Measurements from ENCODE around the gene EPSTI1.
"Not testable (repeated sequence)": the region's sequence is repeated elsewhere in the genome, so short reads cannot be mapped to it uniquely, and the experiment has no call there.

The EPSTI1 gene, protein sequence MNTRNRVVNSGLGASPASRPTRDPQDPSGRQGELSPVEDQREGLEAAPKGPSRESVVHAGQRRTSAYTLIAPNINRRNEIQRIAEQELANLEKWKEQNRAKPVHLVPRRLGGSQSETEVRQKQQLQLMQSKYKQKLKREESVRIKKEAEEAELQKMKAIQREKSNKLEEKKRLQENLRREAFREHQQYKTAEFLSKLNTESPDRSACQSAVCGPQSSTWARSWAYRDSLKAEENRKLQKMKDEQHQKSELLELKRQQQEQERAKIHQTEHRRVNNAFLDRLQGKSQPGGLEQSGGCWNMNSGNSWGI

DNA sequence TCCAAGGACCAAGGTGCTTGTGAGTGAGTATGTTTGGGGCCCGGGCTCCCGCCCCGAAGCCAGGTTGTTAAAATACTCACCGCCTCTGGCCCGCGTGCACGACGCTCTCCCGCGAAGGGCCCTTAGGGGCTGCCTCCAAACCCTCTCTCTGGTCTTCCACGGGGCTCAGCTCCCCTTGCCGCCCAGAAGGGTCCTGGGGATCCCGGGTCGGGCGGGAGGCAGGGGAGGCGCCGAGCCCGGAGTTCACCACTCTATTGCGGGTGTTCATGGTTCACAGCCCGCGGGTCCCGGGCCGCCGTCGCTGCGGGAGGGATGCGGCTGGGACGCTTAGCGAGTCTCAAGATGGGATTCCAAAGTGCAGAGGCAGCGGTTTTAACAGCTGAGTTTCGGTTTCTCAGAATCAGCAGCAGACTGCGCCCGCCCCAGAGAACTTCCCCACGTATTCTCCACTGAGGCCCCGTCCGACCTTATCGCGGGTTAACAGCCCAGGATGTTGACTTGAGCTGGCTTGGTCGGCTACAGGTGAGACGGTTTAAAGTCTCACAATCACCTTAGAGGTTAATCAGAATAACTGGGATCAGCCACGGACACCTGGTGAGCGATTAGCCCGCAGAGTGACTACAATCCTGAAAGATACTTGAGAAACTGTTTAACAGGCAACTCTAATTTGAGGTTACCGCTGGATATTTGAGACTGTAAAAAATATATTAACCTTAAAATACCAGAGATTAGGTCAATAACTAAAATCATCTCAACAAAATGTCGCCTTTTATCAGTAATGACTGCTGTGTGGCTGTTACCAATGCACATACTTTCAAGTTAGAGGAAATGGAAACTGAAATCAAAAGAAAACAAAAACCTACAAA lies at the start of gene EPSTI1:
Gene EPSTI1 (minus strand): TSS at position 344 of the 866 bp plus-strand sequence. CDS start 76 bp downstream, at position 268.
- DNase-seq (ENCODE audit: low spot score): peak; percentile 76

DNA sequence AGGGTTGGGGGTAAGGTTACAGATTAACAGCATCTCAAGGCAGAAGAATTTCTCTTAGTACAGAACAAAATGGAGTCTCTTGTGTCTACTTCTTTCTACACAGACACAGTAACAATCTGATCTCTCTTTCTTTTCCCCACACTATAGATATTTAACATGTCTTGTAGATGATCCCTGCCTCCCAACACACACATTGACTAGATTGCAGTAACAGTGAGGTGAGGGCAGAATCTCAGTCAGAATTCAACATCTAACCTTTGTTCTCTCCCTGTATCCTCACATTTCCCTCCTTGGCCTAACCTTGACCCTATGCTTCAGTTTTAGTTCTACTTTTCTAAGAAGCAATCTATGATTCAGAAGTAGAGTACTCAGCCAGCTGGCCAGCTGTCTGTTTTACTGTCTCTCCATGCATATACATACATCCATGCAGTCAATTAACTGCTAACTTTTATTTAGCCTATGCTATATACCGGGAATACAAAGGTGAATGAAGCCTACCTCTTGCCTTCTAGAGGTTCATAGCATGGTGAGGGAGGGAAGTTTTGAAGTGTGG lies 49.4 kb upstream of the EPSTI1 start:
- no peak for DNase-seq (ENCODE audit: low spot score)

DNA sequence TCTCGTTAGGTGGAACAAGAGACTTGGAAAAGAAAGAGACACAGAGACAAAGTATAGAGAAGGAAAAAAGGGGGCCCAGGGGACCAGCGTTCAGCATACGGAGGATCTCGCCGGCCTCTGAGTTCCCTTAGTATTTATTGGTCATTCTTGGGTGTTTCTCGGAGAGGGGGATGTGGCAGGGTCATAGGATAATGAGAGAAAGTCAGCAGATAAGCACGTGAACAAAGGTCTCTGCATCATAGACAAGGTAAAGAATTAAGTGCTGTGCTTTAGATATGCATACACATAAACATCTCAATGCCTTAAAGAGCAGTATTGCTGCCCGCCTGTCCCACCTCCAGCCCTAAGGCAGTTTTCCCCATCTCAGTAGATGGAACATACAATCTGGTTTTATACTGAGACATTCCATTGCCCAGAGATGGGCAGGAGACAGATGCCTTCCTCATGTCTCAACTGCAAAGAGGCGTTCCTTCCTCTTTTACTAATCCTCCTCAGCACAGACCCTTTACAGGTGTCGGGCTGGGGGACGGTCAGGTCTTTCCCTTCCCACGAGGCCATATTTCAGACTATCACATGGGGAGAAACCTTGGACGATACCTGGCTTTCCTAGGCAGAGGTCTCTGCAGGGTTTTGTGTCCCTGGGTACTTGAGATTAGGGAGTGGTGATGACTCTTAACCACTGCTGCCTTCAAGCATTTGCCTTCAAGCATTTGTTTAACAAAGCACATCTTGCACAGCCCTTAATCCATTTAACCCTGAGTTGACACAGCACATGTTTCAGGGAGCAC lies 48.7 kb upstream of the EPSTI1 start:
- DNase-seq (ENCODE audit: low spot score): not testable (repeated sequence)

DNA sequence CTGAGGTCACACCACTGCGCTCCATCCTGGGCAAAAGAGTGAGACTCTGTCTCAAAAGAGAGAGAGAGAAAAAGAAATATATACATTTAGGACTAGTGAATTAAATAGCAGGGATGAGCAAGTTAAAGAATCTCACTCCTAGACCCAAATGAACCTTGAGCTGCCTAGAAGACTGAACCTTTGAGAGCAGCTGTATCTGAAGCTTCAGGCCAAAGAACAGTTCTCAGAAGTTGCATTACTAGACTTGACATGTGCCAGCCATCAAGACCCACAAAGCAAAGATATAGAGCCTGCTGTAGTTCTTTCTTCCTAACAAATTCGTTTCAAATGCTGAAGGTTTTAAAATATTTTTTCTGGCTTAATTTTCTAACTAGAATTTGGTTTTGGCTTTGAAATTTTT lies 47.9 kb upstream of the EPSTI1 start:
- no peak for DNase-seq (ENCODE audit: low spot score)

DNA sequence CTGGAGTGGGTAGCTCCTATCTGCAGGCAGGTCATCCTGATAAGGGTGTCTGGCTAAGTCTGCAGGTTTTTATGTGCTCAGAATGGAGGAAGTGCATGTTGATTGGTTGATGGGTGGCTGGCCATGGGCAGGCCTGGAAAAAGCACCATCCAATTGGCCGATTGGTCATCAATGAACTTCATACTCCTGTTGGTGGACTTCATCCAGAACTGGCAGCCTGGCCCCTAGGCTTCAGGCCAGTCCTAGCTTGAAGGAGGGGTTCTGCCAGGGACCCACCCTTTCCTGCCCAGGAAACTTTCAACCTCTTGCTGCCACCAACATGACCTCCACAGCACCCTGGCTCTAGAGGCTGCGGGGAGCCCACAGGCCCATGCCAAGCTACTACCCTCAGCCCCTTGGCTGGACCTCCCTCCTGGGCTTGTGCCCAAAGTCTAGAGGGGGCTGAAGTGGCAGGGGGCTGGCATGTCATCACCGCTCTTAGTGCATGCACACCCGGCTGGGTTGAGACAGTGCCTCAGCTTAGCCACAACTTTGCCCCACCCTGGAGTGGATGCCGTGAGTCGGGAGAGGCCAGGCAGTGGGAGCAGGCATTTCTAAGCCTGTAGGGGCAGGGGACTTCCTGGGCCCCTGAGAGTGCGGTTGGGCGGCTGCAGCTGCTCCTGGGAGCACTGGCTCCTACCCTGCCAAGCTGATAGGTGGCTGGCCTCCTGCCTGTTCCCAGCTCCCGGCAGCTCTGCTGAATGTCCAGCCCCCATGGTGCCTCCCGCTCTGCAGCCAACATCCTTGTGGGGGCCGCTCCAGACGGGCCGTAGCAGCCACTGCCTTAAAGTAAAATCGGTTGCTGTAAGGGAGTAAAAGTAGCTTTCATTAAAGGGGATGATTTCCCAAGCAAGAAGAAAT lies 44.6 kb upstream of the EPSTI1 start:
- no peak for DNase-seq (ENCODE audit: low spot score)

DNA sequence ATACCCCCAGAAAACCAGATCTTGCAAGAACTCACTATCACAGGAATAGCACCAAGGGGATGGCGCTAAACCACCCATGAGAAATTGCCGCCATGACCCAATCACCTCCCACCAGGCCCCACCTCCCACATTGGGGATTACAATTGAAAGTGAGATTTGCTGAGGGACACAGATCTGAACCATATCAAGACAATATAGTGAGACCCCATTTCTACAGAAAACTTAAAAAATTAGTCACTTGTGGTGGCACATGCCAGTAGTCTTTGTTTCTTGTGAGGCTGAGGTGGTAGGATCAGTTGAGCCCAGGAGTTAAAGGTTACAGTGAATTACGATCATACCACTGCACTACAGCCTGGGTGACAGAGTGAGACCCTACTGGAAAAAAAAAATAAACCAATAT lies 41.0 kb upstream of the EPSTI1 start:
- DNase-seq (ENCODE audit: low spot score): no peak

DNA sequence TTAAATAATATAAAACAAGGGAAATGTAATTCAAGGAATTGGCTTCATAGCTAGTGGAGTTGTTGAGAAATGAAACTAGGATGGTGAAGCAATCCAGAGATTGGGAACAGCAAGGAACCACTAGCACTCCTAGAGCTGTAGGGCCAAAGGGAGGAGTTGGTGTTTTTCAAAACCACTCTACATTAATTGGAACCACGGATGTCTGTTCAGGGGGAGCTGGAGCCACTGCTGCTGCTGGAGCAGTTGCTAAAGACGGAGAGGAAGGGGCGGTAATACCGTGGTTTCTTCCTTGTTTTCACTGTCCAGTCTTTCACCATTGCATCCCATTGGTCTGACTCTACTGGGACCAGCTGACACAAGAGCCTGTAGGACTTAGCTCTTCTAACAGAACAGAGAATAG lies 39.8 kb upstream of the EPSTI1 start:
- DNase-seq (ENCODE audit: low spot score): no peak

DNA sequence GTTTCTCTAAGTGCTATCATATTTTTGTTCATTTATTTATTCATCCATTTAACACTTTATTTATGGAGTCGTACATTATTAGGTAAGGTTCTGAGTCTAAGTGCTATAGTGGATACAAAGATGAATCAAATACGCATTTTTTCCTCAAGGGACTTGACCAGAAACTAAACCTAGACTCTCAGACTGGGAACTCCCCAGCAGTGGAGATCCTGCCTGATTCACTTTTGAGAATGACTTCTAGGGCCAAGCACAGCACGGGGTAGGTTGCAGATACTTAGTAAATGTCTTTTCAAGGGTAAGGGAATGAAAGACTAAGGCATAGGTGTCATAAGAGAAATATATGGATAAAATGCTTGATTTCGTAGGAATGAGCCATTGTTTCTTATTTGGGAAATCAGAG lies 38.5 kb upstream of the EPSTI1 start:
- DNase-seq (ENCODE audit: low spot score): no peak

DNA sequence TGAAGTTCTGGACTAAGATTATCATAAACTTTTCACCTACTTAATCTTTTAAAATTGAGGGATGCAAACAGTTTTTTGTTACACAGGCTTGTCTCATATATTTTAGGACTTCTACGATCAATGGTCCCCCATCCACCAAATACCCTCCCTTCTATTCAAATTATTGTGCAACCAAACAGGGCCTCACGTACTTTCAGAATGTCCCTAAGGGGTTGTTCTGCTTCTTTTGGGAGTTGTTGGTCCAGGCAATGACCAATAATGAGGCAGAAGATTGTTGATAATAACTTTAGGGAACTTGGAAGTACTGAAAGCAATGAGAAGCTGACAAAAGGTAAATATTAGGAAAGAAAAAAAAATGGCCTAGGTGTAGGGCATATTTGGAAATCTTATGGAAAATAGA lies 34.2 kb upstream of the EPSTI1 start:
- no peak for DNase-seq (ENCODE audit: low spot score)

DNA sequence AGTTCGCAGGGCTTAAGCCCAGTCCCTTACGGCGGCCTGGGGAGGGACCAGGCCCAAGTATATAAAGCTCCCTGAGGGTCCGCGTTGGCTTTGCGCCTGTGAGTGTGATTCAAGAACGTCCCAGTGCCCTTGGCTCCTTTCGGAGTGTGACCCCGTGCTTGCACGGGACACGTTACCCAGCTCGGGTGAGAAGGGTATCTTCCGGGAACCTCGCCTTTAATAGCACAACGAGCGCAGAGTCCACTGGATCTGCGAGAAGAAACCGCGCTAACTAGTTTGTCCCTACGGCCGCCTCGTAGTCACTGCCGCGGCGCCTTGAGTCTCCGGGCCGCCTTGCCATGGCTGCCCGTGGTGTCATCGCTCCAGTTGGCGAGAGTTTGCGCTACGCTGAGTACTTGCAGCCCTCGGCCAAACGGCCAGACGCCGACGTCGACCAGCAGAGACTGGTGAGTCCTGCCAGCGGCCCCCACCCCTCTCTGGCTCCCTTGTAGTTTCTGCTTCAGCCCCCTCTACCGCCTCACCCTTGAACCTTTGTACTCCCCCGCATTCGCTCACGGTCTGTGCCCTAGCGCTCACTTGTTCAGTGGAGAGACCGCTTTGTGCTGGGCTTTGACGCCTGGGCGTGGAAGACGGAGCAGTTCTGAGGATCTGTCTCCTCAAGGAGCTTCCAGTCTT lies 31.4 kb upstream of the EPSTI1 start, which contains the start of gene DNAJC15:
Gene DNAJC15 (plus strand): TSS at position 298 of the 675 bp plus-strand sequence. CDS start 41 bp downstream, at position 339.
- DNase-seq (ENCODE audit: low spot score): peak; percentile 72

DNA sequence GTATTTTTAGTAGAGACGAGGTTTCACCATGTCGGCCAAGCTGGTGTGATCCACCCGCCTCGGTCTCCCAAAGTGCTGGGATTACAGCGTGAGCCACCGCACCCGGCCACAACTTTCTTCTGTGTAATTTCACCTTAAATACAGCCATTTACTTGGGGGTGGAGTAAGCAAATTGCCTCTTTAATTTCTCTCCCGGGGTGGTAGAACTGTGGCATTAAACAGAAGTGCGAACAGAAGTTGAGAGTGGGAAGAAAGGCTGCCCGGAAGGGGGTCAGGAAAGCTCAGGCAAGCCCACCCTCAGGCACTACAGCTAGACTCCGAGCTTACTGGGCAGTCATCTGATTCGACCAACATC lies 30.9 kb upstream of the EPSTI1 start:
- DNase-seq (ENCODE audit: low spot score): no peak

DNA sequence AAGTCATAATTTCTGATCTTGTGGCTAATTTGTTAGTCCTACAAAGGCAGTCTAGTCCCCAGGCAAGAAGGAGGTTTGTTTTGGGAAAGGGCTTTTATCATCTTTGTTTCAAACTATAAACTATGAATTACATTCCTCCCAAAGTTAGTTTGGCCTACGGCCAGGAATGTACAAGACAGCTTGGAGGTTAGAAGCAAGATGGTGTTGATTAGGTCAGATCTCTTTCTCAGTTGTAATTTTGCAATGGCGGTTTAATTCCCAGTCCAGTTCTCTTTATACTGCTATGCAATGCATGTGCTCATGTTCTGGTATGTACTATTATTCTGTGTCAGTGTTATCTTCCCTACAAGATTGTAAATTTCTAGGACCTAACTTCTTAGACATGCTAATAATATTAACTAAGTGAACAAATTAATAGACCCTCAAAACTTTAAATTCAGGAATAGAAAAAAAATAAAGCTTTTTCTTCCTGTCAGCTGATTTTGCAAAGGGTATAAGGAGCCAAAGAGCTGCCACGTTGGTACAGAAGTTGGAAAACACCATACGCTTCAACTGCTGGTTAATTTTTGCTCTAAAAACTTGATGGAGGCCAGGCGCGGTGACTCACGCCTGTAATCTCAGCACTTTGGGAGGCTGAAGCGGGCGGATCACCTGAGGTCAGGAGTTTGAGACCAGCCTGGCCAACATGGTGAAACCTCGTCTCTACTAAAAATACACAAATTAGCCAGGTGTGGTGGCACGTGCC lies 30.1 kb upstream of the EPSTI1 start:
- DNase-seq (ENCODE audit: low spot score): no peak

DNA sequence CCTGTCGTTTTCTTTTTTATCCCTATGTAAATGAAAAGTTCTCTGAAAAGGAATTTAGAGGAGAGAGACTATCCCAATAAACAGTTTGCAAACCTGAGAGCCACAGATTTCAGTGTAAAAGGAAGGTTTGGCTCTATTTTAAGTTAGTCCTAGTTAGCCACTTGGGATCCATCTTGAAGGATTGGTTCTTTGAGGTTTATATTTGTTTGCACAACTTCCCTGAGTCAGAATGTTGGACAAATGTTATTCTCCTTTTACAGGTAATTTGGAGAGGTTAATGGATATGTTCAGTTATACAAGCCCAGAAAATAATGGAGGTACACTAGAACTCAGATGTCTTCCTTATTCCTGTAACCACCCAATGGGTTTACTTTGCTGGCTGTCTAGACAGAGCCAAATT lies 28.8 kb upstream of the EPSTI1 start:
- DNase-seq (ENCODE audit: low spot score): no peak

DNA sequence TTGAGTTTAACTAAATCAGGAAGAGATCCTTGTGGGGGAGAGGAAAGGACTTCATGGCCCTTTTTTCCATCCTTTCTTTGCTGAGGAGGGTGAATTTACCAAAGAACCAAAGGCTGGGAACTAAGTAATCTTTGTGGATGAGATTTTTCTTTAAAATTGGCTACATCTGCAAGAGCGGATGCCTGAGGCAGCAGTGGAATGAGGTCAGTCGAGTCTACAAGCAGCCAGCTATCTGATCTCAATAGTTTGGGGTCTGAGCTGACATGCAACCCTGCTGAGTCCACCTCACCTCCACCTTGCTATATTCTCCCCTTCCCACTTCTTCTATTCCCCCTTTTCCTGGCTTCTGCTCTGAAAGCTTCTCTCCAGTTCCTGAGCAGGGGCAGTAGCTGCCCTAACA lies 27.8 kb upstream of the EPSTI1 start:
- DNase-seq (ENCODE audit: low spot score): no peak

DNA sequence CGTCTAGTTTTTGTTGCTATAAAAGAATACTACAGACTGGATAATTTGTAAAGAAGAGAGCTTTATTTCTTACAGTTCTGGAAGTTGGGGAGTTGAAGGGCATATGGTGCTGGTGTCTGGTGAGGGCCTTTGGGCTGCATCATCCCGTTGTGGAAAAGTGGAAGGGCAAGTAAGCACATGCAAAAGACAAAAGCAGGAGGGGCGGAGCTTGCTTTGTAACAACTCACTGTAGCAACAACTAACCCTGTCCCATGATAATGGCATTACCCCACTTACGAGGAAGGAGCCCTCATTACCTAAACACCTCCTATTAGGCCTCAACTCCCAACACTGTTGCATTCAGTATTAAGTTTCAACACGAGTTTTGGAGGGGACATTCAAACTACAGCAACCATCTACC lies 24.2 kb upstream of the EPSTI1 start:
- DNase-seq (ENCODE audit: low spot score): no peak

DNA sequence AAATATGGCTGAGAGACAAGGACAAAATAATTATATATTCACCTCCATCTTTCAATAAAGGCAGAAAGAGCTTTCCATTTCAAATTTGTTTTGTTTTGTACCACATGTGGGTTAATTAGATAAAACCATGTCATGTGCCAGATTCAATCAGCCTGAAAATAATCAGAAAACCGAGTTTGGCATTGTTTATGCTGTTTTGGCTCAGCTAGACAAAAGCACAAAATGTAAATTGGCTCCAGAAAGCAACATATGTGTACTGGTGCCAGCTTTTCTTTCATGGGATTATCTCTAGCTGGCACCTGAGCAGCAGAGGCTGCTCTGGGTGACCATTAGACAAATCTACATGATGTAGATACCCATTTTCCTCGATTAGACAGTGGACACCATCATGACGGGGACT lies 22.1 kb upstream of the EPSTI1 start:
- no peak for DNase-seq (ENCODE audit: low spot score)

DNA sequence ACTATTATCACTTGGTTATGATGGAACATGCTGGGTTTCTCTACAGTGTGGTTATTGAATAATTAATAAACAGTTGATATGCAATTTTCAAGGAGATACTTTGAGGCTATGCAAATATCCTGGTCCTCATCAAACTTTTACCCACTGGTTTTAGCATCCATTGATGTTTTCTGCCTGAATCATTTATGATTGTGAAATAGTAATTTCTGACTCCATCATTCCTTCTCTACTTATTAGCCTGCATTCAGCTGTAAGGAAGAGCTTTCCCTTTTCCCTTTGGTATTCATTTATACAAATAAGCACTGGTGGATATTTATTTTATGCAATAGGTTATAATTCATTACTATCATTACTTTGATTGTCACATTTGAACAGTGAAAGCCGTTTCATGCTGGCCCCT lies 17.5 kb upstream of the EPSTI1 start:
- DNase-seq (ENCODE audit: low spot score): no peak

DNA sequence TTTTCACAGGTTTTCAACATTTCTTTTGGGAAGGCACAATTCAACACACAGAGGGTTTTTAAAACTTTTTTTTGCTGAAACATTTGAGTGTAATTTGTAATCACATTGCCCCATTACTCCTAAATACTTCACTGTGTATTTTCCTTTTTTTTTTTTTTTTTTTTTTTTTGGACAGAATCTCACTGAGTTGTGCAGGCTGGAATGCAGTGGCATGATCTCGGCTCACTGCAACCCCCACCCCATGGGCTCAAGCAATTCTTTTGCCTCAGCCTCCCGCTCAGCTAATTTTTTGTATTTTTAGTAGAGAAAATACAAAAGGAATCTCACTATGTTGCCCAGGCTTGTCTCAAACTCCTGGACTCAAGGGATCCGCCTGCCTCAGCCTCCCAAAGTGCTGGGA lies 16.6 kb upstream of the EPSTI1 start:
- DNase-seq (ENCODE audit: low spot score): no peak

DNA sequence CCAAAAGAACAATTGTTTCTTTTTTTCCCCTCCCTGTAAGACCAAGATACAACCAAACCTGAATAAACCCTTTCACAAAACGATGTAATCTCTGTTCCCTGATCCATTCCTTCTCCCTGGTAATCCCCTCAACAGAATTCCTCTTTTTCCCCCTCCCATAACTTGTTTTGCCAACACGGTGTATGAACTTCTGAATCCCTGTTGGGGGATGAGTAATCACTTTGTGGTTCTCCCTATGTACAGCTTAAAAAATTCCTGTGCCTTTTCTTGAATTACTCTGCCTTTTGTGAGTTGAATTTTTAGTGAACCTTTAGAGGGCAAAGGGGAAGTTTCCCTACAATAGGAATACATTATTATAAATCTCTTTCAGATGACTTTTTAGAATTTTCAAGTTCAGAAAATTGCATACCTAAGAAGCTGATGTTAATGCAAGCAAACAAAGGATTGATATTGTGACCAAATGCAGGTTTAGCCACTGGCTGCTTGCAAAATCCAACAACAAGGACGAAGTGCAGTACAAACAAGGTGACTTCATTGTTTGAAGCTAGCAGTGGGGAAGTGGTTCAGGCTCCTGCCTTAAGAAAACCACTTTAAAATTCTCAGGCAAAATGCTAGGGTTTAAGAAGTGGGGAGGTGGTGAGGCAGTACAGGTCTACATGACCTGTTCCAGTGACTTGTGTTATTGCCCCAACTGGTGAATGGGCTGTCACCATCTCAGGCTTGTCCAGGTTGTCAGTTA lies 15.0 kb upstream of the EPSTI1 start:
- no peak for DNase-seq (ENCODE audit: low spot score)
